ENCODE data around the gene VEPH1. TPM values are rescaled to one million over a fixed set of nuclear protein-coding genes. Genes with fewer than 3 reads are reported as not detected.

The VEPH1 gene
- total RNA-seq, 1 experiment from 2014 or later = 27.3 TPM

- DNase-seq (no peak), ATAC-seq (no peak)
- Histone ChIP-seq H2AFZ (ENCODE audit: low read length) (no peak overlapping the region), H3K4me3 (ENCODE audit: low read length) (no peak overlapping the region), H3K9me3 (ENCODE audit: low read length) (no peaks in the 10 kb centered on the region), H3K4me2 (ENCODE audit: low read length) (no peak overlapping the region), H3K4me1 (ENCODE audit: insufficient read depth, low read length) (peaks cover 25% of the 10 kb centered on the region), H3K9ac (ENCODE audit: low read length) (no peak overlapping the region), H3K27me3 (ENCODE audit: low read length) (no peaks in the 10 kb centered on the region), H3F3A (ENCODE audit: low read length, unreplicated experiment) (peaks cover 4% of the 10 kb centered on the region), H3K9me2 (replicated peaks; ENCODE audit: low read length) (no peaks in the 10 kb centered on the region), H3K27ac (ENCODE audit: low read length) (no peak overlapping the region), H3K79me2 (ENCODE audit: low read length) (no peaks in the 10 kb centered on the region), H4K20me1 (ENCODE audit: low read length) (no peaks in the 10 kb centered on the region), H3K36me3 (ENCODE audit: low read depth, low read length) (no peaks in the 10 kb centered on the region)
- TF ChIP-seq CTCF (conservative IDR thresholded peaks at IDR 0.05; ENCODE audit: low read depth, low read length) (no peak), EZH2phosphoT487 (IDR thresholded peaks at IDR 0.05; ENCODE audit: borderline replicate concordance, low read length) (no peak), EZH2 (IDR thresholded peaks at IDR 0.05; ENCODE audit: low read length, unreplicated experiment) (no peak)
- no TSS peak for BruUV-seq (replicated peaks)
- POLR2A ChIA-PET (ENCODE audit: unreplicated experiment) = no interaction called here
- CTCF ChIA-PET = interaction anchor here (0.7 kb wide), 1 partner anchor 142 kb away, joined by 6 read pairs; no protein-coding TSS in a partner anchor
- intact Hi-C loops (cut with micrococcal nuclease) = no loop called here
Observed at GRCh38 chr3:157356541-157356940, 146.7 kb downstream of the VEPH1 start.

- Histone ChIP-seq H3K9me2 (replicated peaks; ENCODE audit: low read length) (no peaks in the 10 kb centered on the region), H3K79me2 (ENCODE audit: low read length) (no peaks in the 10 kb centered on the region), H3K4me1 (ENCODE audit: insufficient read depth, low read length) (peaks cover 16% of the 10 kb centered on the region), H3K9me3 (ENCODE audit: low read length) (no peaks in the 10 kb centered on the region), H3K36me3 (ENCODE audit: low read depth, low read length) (no peaks in the 10 kb centered on the region), H3K4me3 (ENCODE audit: low read length) (no peak overlapping the region), H4K20me1 (ENCODE audit: low read length) (no peaks in the 10 kb centered on the region), H3K27me3 (ENCODE audit: low read length) (no peaks in the 10 kb centered on the region), H2AFZ (ENCODE audit: low read length) (no peak overlapping the region), H3K4me2 (ENCODE audit: low read length) (no peak overlapping the region), H3F3A (ENCODE audit: low read length, unreplicated experiment) (peaks cover 4% of the 10 kb centered on the region), H3K9ac (ENCODE audit: low read length) (no peak overlapping the region), H3K27ac (ENCODE audit: low read length) (no peak overlapping the region)
- DNase-seq = no peak
- no peak for ATAC-seq
- intact Hi-C loops (cut with micrococcal nuclease) = no loop called here
- ChIA-PET CTCF (no interaction called here), POLR2A (ENCODE audit: unreplicated experiment) (no interaction called here)
- TF ChIP-seq CTCF (conservative IDR thresholded peaks at IDR 0.05; ENCODE audit: low read depth, low read length) (no peak), EZH2 (IDR thresholded peaks at IDR 0.05; ENCODE audit: low read length, unreplicated experiment) (no peak), EZH2phosphoT487 (IDR thresholded peaks at IDR 0.05; ENCODE audit: borderline replicate concordance, low read length) (no peak)
- no TSS peak for BruUV-seq (replicated peaks)
Observed at GRCh38 chr3:157355276-157355675, 147.9 kb downstream of the VEPH1 start.

- Histone ChIP-seq H3K79me2 (ENCODE audit: low read length) (no peaks in the 10 kb centered on the region), H3K4me2 (ENCODE audit: low read length) (no peak overlapping the region), H3K4me1 (ENCODE audit: insufficient read depth, low read length) (peaks cover 11% of the 10 kb centered on the region), H3K4me3 (ENCODE audit: low read length) (no peak overlapping the region), H3K27ac (ENCODE audit: low read length) (no peak overlapping the region), H3K27me3 (ENCODE audit: low read length) (no peaks in the 10 kb centered on the region), H4K20me1 (ENCODE audit: low read length) (no peaks in the 10 kb centered on the region), H3K9ac (ENCODE audit: low read length) (no peak overlapping the region), H3K9me3 (ENCODE audit: low read length) (no peaks in the 10 kb centered on the region), H3K9me2 (replicated peaks; ENCODE audit: low read length) (no peaks in the 10 kb centered on the region), H3K36me3 (ENCODE audit: low read depth, low read length) (no peaks in the 10 kb centered on the region), H3F3A (ENCODE audit: low read length, unreplicated experiment) (peaks cover 2% of the 10 kb centered on the region), H2AFZ (ENCODE audit: low read length) (no peak overlapping the region)
- ChIA-PET POLR2A (ENCODE audit: unreplicated experiment) (no interaction called here), CTCF (no interaction called here)
- intact Hi-C loops (cut with micrococcal nuclease) = loop anchor here (5.0 kb wide), 3 partner anchors 82 to 152 kb away; partner anchors contain the start of gene PTX3
- ATAC-seq (peak; percentile 42), DNase-seq (peak; percentile 79)
- TF ChIP-seq CTCF (conservative IDR thresholded peaks at IDR 0.05; ENCODE audit: low read depth, low read length) (peak; percentile 74), EZH2phosphoT487 (IDR thresholded peaks at IDR 0.05; ENCODE audit: borderline replicate concordance, low read length) (no peak), EZH2 (IDR thresholded peaks at IDR 0.05; ENCODE audit: low read length, unreplicated experiment) (no peak)
- no TSS peak for BruUV-seq (replicated peaks)
Observed at GRCh38 chr3:157354722-157355121, 148.5 kb downstream of the VEPH1 start.

Data from PC-3 (cell line).